MCF 10A (cell line): ENCODE results near the gene TAP2. TPM values are rescaled to one million over a fixed set of nuclear protein-coding genes. Genes with fewer than 3 reads are reported as not detected.

Experiments used
- BruUV-seq: library from RNA; stranded (reverse); fragments of 400-500 nt; replicated peaks from 2 replicates; lab custom pipeline; 2021; lab: Mats Ljungman, UMichigan
- CTCF ChIA-PET: fragments of 300-600 bp; sonication (Branson Sonifier 250); formaldehyde crosslinking; extraction: SDS; loops from one replicate; lab custom pipeline; 2021; ENCODE audit warnings: antibody characterized with exemption, inconsistent platforms; lab: Yijun Ruan, JAX
- POLR2A ChIA-PET: fragments of 300-600, 350-650 bp; sonication (Branson Sonifier 250); formaldehyde crosslinking; extraction: SDS; loops from one replicate; lab custom pipeline; 2020; ENCODE audit warnings: antibody characterized with exemption, inconsistent platforms; lab: Yijun Ruan, JAX
- DNase-seq: peaks from one replicate; pipeline ENCODE4 v3.0.0-alpha.2; 2018; ENCODE audit not compliant: unreplicated experiment
- H3K27ac Mint-ChIP-seq: one replicate; pipeline ENCODE4 v1.8.0; 2022; ENCODE audit warnings: mild to moderate bottlenecking, low read depth, mixed read lengths; ENCODE audit not compliant: unreplicated experiment
- H3K27me3 Mint-ChIP-seq: one replicate; pipeline ENCODE4 v1.8.0; 2022; ENCODE audit warnings: mixed read lengths; ENCODE audit not compliant: insufficient read depth, unreplicated experiment
- H3K36me3 Mint-ChIP-seq: one replicate; pipeline ENCODE4 v1.8.0; 2022; ENCODE audit warnings: mild to moderate bottlenecking, moderate library complexity, mixed read lengths; ENCODE audit not compliant: insufficient read depth, unreplicated experiment
- H3K4me1 Mint-ChIP-seq: one replicate; pipeline ENCODE4 v1.8.0; 2022; ENCODE audit warnings: mixed read lengths; ENCODE audit not compliant: insufficient read depth, unreplicated experiment
- H3K4me3 Mint-ChIP-seq: one replicate; pipeline ENCODE4 v1.8.0; 2022; ENCODE audit warnings: mild to moderate bottlenecking, moderate library complexity, mixed read lengths; ENCODE audit not compliant: unreplicated experiment
- H3K9me3 Mint-ChIP-seq: one replicate; pipeline ENCODE4 v1.8.0; 2022; ENCODE audit warnings: mixed read lengths; ENCODE audit not compliant: unreplicated experiment
- CTCF ChIP-seq: fragments of 200-600 bp; IDR thresholded peaks from one replicate; pipeline ENCODE4 v1.8.0; 2022; ENCODE audit warnings: antibody characterized with exemption, mild to moderate bottlenecking; ENCODE audit not compliant: unreplicated experiment
- intact Hi-C: fragments of 100-400 bp; cut with micrococcal nuclease; formaldehyde crosslinking; loops from 2 replicates; pipeline ENCODE4 v1.14.1; 2022
- total RNA-seq: library from RNA; stranded (reverse); gene quantifications from 2 replicates; pipeline ENCODE4 v1.2.3, GENCODE V29; 2022

TAP2 gene
- total RNA-seq, 1 experiment from 2014 or later = 61.2 TPM

GRCh38 chr6:32829495-32829894, 9.0 kb downstream of the TAP2 start:
- H3K27ac Mint-ChIP-seq = no peak overlapping the region
- CTCF ChIA-PET = interaction anchor here (5.0 to 6.3 kb wide), 2 partner anchors 9 to 39 kb away, joined by 42 to 63 read pairs; partner anchors contain the start of gene TAP2
- intact Hi-C loops = no loop called here
- no peak for DNase-seq
- TF ChIP-seq CTCF = no peak
- peaks cover 34% of the 10 kb centered on the region for H3K36me3 Mint-ChIP-seq
- peaks cover 7% of the 10 kb centered on the region for H3K4me1 Mint-ChIP-seq
- POLR2A ChIA-PET = interaction anchor here (1.4 kb wide), 1 partner anchor 15 kb away, joined by 4 read pairs; no protein-coding TSS in a partner anchor
- BruUV-seq = no TSS peak
- H3K4me3 Mint-ChIP-seq = no peak overlapping the region
- H3K9me3 Mint-ChIP-seq = no peaks in the 10 kb centered on the region
- no peaks in the 10 kb centered on the region for H3K27me3 Mint-ChIP-seq

GRCh38 chr6:32827025-32827424, 11.5 kb downstream of the TAP2 start:
- Mint-ChIP-seq H3K4me3 (no peak overlapping the region), H3K27me3 (no peaks in the 10 kb centered on the region), H3K36me3 (peaks cover 23% of the 10 kb centered on the region), H3K9me3 (no peaks in the 10 kb centered on the region), H3K4me1 (peaks cover 7% of the 10 kb centered on the region), H3K27ac (no peak overlapping the region)
- DNase-seq = no peak
- intact Hi-C loops = no loop called here
- CTCF ChIA-PET = interaction anchor here (0.7 to 6.3 kb wide), 7 partner anchors 8 to 414 kb away, joined by 3 to 63 read pairs (median 5); partner anchors contain the start of gene TAP2
- BruUV-seq = no TSS peak
- POLR2A ChIA-PET = interaction anchor here (0.8 to 2.9 kb wide), 5 partner anchors 11 to 145 kb away, joined by 3 to 22 read pairs (median 5); partner anchors contain the start of gene TAP2
- no peak for TF ChIP-seq CTCF

GRCh38 chr6:32825966-32826365, 12.6 kb downstream of the TAP2 start:
- Mint-ChIP-seq H3K27me3 (no peaks in the 10 kb centered on the region), H3K9me3 (no peaks in the 10 kb centered on the region), H3K4me1 (peaks cover 7% of the 10 kb centered on the region), H3K27ac (peak overlapping the region; percentile 49), H3K36me3 (peaks cover 17% of the 10 kb centered on the region), H3K4me3 (no peak overlapping the region)
- no TSS peak for BruUV-seq
- DNase-seq = peak; percentile 87
- CTCF ChIA-PET = interaction anchor here (0.6 to 6.3 kb wide), 14 partner anchors 13 to 962 kb away, joined by 3 to 63 read pairs (median 4); partner anchors contain the start of gene TAP2
- TF ChIP-seq CTCF = peak; percentile 42
- intact Hi-C loops = loop anchor here (1.0 kb wide), 3 partner anchors 11 to 42 kb away; partner anchors contain the start of gene PSMB9
- POLR2A ChIA-PET = interaction anchor here (0.7 to 2.9 kb wide), 9 partner anchors 12 to 781 kb away, joined by 3 to 22 read pairs (median 5); partner anchors contain the start of genes BRD2, PSMB8, PSMB9 and TAP1

GRCh38 chr6:32819729-32820128, 18.8 kb downstream of the TAP2 start:
- ChIA-PET CTCF (interaction anchor here (0.5 to 3.3 kb wide), 5 partner anchors 19 to 1208 kb away, joined by 3 to 25 read pairs (median 4); partner anchors contain the start of genes PSMB9, TAP1 and TAP2), POLR2A (interaction anchor here (0.6 to 3.6 kb wide), 11 partner anchors 13 to 452 kb away, joined by 3 to 28 read pairs (median 4); partner anchors contain the start of genes PSMB8, PSMB9, RPS18 and TAP1)
- no peaks in the 10 kb centered on the region for H3K9me3 Mint-ChIP-seq
- intact Hi-C loops = no loop called here
- H3K4me1 Mint-ChIP-seq = peaks cover 20% of the 10 kb centered on the region
- no peaks in the 10 kb centered on the region for H3K36me3 Mint-ChIP-seq
- no TSS peak for BruUV-seq
- no peak for TF ChIP-seq CTCF
- no peaks in the 10 kb centered on the region for H3K27me3 Mint-ChIP-seq
- no peak overlapping the region for H3K4me3 Mint-ChIP-seq
- peak overlapping the region; percentile 60 for H3K27ac Mint-ChIP-seq
- peak; percentile 87 for DNase-seq
